ENCODE data around the gene MXI1. TPM values are rescaled to one million over a fixed set of nuclear protein-coding genes. Genes with fewer than 3 reads are reported as not detected.

Gene MXI1
- total RNA-seq, 1 donor from 2014 or later, result 20.0 TPM

GRCh38 chr10:110296966-110297365 lies 89.6 kb downstream of the MXI1 start:
- TF ChIP-seq CTCF (IDR thresholded peaks at IDR 0.05; ENCODE audit: insufficient read depth, low read length, poor library complexity, severe bottlenecking), result no peak
- no peak for DNase-seq (ENCODE audit: low read depth)
- no peaks in the 10 kb centered on the region for H3K27me3 ChIP-seq (ENCODE audit: control insufficient read depth, insufficient read depth, low read length)
- no peak overlapping the region for H3K4me3 ChIP-seq (ENCODE audit: low read depth, low read length)
- H3K36me3 ChIP-seq (ENCODE audit: control insufficient read depth, insufficient read depth, low read length), result peaks cover 2% of the 10 kb centered on the region

DNA sequence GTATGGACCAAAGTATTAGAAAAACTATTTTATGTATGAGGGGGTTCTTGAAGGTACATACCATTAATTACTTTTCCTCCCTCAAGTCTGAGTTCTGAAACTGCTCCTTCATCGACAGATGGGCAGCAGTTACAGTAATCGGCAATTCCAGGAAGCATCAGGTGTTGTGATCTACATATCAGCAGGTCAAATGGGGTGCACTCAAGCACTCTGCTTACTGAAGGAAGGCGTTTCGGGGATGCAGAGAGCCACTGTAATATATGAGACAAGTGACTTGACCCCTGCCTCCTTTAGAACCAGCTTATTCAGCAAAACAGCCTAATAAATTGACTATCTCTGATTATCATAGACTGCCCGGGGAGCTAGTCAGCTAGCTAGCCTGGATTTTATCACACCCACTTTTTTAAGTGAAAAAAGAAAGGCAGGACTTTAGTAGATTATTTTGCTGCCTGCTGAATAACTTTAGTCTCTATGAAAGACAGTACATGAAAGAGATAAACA lies 93.1 kb downstream of the MXI1 start:
- TF ChIP-seq CTCF (IDR thresholded peaks at IDR 0.05; ENCODE audit: insufficient read depth, low read length, poor library complexity, severe bottlenecking), result no peak
- H3K4me3 ChIP-seq (ENCODE audit: low read depth, low read length), result no peak overlapping the region
- peaks cover 2% of the 10 kb centered on the region for H3K36me3 ChIP-seq (ENCODE audit: control insufficient read depth, insufficient read depth, low read length)

GRCh38 chr10:110303681-110304080 lies 96.3 kb downstream of the MXI1 start:
- Histone ChIP-seq H3K36me3 (ENCODE audit: control insufficient read depth, insufficient read depth, low read length) (no peaks in the 10 kb centered on the region), H3K4me3 (ENCODE audit: low read depth, low read length) (peak overlapping the region; percentile 91), H3K27me3 (ENCODE audit: control insufficient read depth, insufficient read depth, low read length) (no peaks in the 10 kb centered on the region)
- TF ChIP-seq CTCF (IDR thresholded peaks at IDR 0.05; ENCODE audit: insufficient read depth, low read length, poor library complexity, severe bottlenecking), result no peak
- no peak for DNase-seq (ENCODE audit: low read depth)

More for the DNA sequence above, 93.1 kb downstream of the MXI1 start:
- no peak for DNase-seq (ENCODE audit: low read depth)
- no peaks in the 10 kb centered on the region for H3K27me3 ChIP-seq (ENCODE audit: control insufficient read depth, insufficient read depth, low read length)

DNA sequence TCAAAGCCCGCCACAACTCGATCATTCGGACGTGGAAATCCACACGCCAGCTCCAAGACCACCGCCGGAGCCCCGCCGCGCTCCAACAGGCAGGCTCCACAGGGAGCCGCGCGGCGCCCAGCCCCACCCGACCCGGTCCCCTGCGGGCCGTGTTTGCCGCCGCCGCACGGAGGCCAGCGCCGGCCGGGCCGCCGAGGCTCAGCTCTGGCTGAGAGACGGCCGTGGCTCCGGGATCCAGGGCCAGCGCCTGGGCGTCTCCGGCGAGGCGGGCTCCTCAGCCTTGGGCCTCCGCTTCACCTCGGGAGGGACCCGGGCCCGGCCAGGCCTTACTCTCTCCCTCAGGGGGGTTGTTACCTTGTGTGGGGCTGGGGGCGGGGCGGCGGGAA lies 97.0 kb downstream of the MXI1 start:
- H3K4me3 ChIP-seq (ENCODE audit: low read depth, low read length), result peak overlapping the region; percentile 91
- no peak for DNase-seq (ENCODE audit: low read depth)
- H3K27me3 ChIP-seq (ENCODE audit: control insufficient read depth, insufficient read depth, low read length), result no peaks in the 10 kb centered on the region
- H3K36me3 ChIP-seq (ENCODE audit: control insufficient read depth, insufficient read depth, low read length), result no peaks in the 10 kb centered on the region
- TF ChIP-seq CTCF (IDR thresholded peaks at IDR 0.05; ENCODE audit: insufficient read depth, low read length, poor library complexity, severe bottlenecking), result no peak

DNA sequence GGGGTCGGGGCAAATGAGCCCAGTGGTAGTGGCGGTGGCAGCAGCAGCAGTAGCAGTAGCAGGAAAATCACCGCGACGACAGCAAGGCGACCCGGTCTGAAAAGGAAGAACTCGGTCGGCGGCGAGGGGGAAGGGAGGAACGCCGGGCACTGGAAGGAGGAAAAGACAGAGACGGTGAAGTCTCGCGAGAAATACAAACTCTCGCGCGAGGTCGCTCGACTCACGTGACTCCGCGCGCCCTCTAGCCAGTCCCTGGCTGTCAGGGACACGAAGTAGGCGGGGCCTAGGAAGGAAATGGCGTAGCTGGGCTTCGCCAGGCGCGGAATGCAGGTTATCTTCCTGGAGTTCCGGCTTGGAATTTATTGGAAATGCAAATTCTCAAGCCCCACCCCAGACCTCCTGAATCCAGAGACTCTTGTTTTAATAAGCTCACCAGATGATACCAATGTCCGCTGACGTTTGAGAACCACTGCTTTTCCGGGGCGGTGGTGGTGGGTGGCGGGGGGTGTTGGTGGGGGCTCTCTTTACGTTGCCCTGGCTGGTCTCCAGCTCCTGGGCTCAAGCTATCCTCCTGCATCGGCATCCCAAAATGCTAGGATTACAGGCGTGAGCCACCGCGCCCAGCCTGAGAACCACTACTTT lies 97.5 kb downstream of the MXI1 start, which contains the start of gene SMNDC1:
Gene SMNDC1, minus strand, starts transcription at position 141 of the 642 bp plus-strand sequence. CDS start 1,333 bp downstream, outside the sequence.
- Histone ChIP-seq H3K4me3 (ENCODE audit: low read depth, low read length) (peak within 1 kb of the TSS; percentile 91), H3K36me3 (ENCODE audit: control insufficient read depth, insufficient read depth, low read length) (no peaks in the 10 kb centered on the region), H3K27me3 (ENCODE audit: control insufficient read depth, insufficient read depth, low read length) (no peaks in the 10 kb centered on the region)
- no peak for TF ChIP-seq CTCF (IDR thresholded peaks at IDR 0.05; ENCODE audit: insufficient read depth, low read length, poor library complexity, severe bottlenecking)
- peak; percentile 92 for DNase-seq (ENCODE audit: low read depth)

Measured in kidney epithelial cell (primary cell).